Measurements from ENCODE around the gene DNAJC22.
"Not testable (repeated sequence)": the region's sequence is repeated elsewhere in the genome, so short reads cannot be mapped to it uniquely, and the experiment has no call there.

Gene DNAJC22

GRCh38 chr12:49331380-49332222, 15.1 kb upstream of the DNAJC22 start:
- DNase-seq (ENCODE audit: low read depth in 2 of 2) = no peak

GRCh38 chr12:49332441-49332861, 14.2 kb upstream of the DNAJC22 start:
- DNase-seq (ENCODE audit: low read depth in 2 of 2) = no peak

GRCh38 chr12:49332891-49333371, 13.8 kb upstream of the DNAJC22 start:
- DNase-seq (ENCODE audit: low read depth in 2 of 2) = no peak

- DNase-seq (ENCODE audit: low read depth in 2 of 2) = not testable (repeated sequence)
These were observed 12.9 kb upstream of the DNAJC22 start for GRCh38 chr12:49333778-49334177.

- no peak for DNase-seq (ENCODE audit: low read depth in 2 of 2)
These were observed 12.5 kb upstream of the DNAJC22 start for GRCh38 chr12:49334226-49334625.

GRCh38 chr12:49334681-49335080, 12.0 kb upstream of the DNAJC22 start:
- no peak for DNase-seq (ENCODE audit: low read depth in 2 of 2)

- DNase-seq (ENCODE audit: low read depth in 2 of 2) = no peak
These were observed 11.4 kb upstream of the DNAJC22 start for GRCh38 chr12:49335118-49335954.

GRCh38 chr12:49335955-49336644, 10.6 kb upstream of the DNAJC22 start:
- no peak for DNase-seq (ENCODE audit: low read depth in 2 of 2)

- peak; percentile 76 to 81 for DNase-seq (ENCODE audit: low read depth in 2 of 2)
These were observed 9.8 kb upstream of the DNAJC22 start, which contains the start of gene C1QL4 for GRCh38 chr12:49336645-49337584. Gene C1QL4, minus strand, starts transcription at chr12:49337188. Its CDS starts 711 bp downstream, at chr12:49336477.

- DNase-seq (ENCODE audit: low read depth in 2 of 2) = no peak
These were observed 7.7 kb upstream of the DNAJC22 start for GRCh38 chr12:49338830-49339463.

- DNase-seq (ENCODE audit: low read depth in 2 of 2) = no peak
These were observed 7.2 kb upstream of the DNAJC22 start for GRCh38 chr12:49339464-49339861.

GRCh38 chr12:49340095-49340870, 6.4 kb upstream of the DNAJC22 start:
- DNase-seq (ENCODE audit: low read depth in 2 of 2) = no peak

- DNase-seq (ENCODE audit: low read depth in 2 of 2) = no peak
These were observed 5.5 kb upstream of the DNAJC22 start for GRCh38 chr12:49340971-49341776.

GRCh38 chr12:49341777-49342065, 5.0 kb upstream of the DNAJC22 start:
- no peak for DNase-seq (ENCODE audit: low read depth in 2 of 2)

- peak; percentile 41 to 46 for DNase-seq (ENCODE audit: low read depth in 2 of 2)
These were observed 4.4 kb upstream of the DNAJC22 start for GRCh38 chr12:49342066-49342913.

- DNase-seq (ENCODE audit: low read depth in 2 of 2) = no peak
These were observed 3.6 kb upstream of the DNAJC22 start for GRCh38 chr12:49342914-49343731.

- no peak for DNase-seq (ENCODE audit: low read depth in 2 of 2)
These were observed 2.1 kb upstream of the DNAJC22 start for GRCh38 chr12:49344486-49345050.
